IPS-20b (cell line): ENCODE results near the gene NBDY.

Experiments
- H3K27ac ChIP-seq: one replicate; pipeline ENCODE4 v1.5.1; 2013; ENCODE audit warnings: low read length
- H3K27me3 ChIP-seq: 2 replicates; pipeline ENCODE4 v1.6.1; 2013; ENCODE audit warnings: mild to moderate bottlenecking, low read length, inconsistent platforms; ENCODE audit not compliant: insufficient read depth
- H3K36me3 ChIP-seq: 2 replicates; pipeline ENCODE4 v1.6.1; 2013; ENCODE audit warnings: low read depth, mild to moderate bottlenecking, inconsistent platforms, low read length, moderate library complexity; ENCODE audit not compliant: insufficient read depth
- H3K4me1 ChIP-seq: 2 replicates; pipeline ENCODE4 v1.6.1; 2013; ENCODE audit warnings: mild to moderate bottlenecking, control low read depth, inconsistent platforms, low read length, moderate library complexity; ENCODE audit not compliant: insufficient read depth
- H3K4me3 ChIP-seq: 2 replicates; pipeline ENCODE4 v1.5.1; 2013; ENCODE audit warnings: mild to moderate bottlenecking, low read length, inconsistent platforms
- H3K9ac ChIP-seq: 2 replicates; pipeline ENCODE4 v1.6.1; 2013; ENCODE audit warnings: low read depth, mild to moderate bottlenecking, inconsistent platforms, low read length, moderate library complexity
- H3K9me3 ChIP-seq: 2 replicates; pipeline ENCODE4 v1.6.1; 2013; ENCODE audit warnings: mild to moderate bottlenecking, low read depth, low read length, inconsistent platforms; ENCODE audit not compliant: insufficient read depth

NBDY gene

DNA sequence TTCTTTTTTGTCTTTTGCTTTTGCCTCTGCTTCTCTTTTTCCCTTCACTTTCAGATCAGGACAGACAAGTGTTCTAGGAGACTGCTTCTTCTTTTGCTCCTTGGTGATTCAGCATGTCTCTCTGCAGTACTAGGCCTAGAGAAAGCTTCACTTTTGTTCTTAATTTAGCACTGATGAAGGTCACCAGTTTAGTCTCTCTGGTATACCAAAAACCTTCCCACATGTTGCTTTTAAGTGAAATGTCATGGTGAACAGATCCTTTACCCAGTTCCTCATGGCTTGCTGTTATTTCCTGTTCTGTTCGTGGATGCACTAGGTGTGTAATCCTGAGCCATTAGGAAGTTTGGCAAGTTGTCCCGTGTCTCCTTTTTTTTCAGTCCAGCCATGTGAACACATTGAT lies 53.3 kb downstream of the NBDY start:
- no peaks in the 10 kb centered on the region for H3K27me3 ChIP-seq
- no peak overlapping the region for H3K4me3 ChIP-seq
- no peaks in the 10 kb centered on the region for H3K4me1 ChIP-seq
- H3K9me3 ChIP-seq: no peaks in the 10 kb centered on the region
- no peak overlapping the region for H3K9ac ChIP-seq
- H3K36me3 ChIP-seq: peaks cover 5% of the 10 kb centered on the region; the same call in 1 of the 2 replicates
- H3K27ac ChIP-seq: no peak overlapping the region

GRCh38 chrX:56782791-56783449 lies 53.9 kb downstream of the NBDY start:
- Histone ChIP-seq H3K27me3 (no peaks in the 10 kb centered on the region), H3K4me1 (no peaks in the 10 kb centered on the region), H3K27ac (no peak overlapping the region), H3K4me3 (no peak overlapping the region), H3K9ac (no peak overlapping the region), H3K36me3 (peaks cover 5% of the 10 kb centered on the region; the same call in 1 of the 2 replicates), H3K9me3 (no peaks in the 10 kb centered on the region)

- no peaks in the 10 kb centered on the region for H3K9me3 ChIP-seq
- peaks cover 5% of the 10 kb centered on the region; the same call in 1 of the 2 replicates for H3K36me3 ChIP-seq
- H3K27ac ChIP-seq: no peak overlapping the region
- H3K27me3 ChIP-seq: no peaks in the 10 kb centered on the region
- no peak overlapping the region for H3K9ac ChIP-seq
- no peak overlapping the region for H3K4me3 ChIP-seq
- H3K4me1 ChIP-seq: no peaks in the 10 kb centered on the region
Observed at GRCh38 chrX:56783450-56783831, 54.4 kb downstream of the NBDY start.

DNA sequence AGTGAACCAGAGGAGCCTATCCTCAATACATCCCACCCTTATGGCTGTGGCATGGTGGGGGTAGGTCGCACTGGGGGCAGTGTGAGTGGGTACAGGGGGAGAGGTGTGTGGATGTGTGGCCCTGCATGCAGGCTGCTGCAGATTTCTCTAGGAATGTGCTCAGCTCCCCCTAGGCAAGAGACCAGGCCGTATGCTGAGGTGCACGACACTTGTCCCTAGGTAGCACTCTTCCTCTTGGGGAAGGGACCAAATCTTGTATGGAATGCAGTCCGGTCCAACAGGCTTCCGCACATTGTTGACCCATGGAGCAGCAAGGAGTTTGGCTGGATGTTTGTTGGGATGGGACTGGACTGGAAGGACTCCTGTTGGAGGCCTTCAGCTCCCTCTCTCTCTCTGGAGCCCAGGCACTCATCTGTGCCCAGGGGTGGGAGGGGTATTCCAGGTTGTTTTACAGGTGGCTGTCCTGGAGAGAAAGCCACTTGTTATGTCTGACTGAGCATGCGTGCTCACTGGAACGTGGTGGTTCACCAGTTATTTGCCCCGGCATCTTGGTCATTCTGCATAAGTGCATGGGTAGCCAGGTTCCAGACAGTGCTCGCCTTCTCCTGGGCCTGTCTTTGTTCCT lies 55.1 kb downstream of the NBDY start:
- H3K27me3 ChIP-seq: no peaks in the 10 kb centered on the region
- no peaks in the 10 kb centered on the region for H3K9me3 ChIP-seq
- no peak overlapping the region for H3K4me3 ChIP-seq
- no peak overlapping the region for H3K27ac ChIP-seq
- H3K4me1 ChIP-seq: no peaks in the 10 kb centered on the region
- peaks cover 5% of the 10 kb centered on the region; the same call in 1 of the 2 replicates for H3K36me3 ChIP-seq
- no peak overlapping the region for H3K9ac ChIP-seq

GRCh38 chrX:56784666-56785065 lies 55.6 kb downstream of the NBDY start:
- H3K27ac ChIP-seq: no peak overlapping the region
- H3K4me1 ChIP-seq: no peaks in the 10 kb centered on the region
- H3K36me3 ChIP-seq: peaks cover 5% of the 10 kb centered on the region; the same call in 1 of the 2 replicates
- no peaks in the 10 kb centered on the region for H3K27me3 ChIP-seq
- no peak overlapping the region for H3K4me3 ChIP-seq
- H3K9ac ChIP-seq: no peak overlapping the region
- no peaks in the 10 kb centered on the region for H3K9me3 ChIP-seq

- Histone ChIP-seq H3K36me3 (peaks cover 5% of the 10 kb centered on the region; the same call in 1 of the 2 replicates), H3K27me3 (no peaks in the 10 kb centered on the region)
Observed at GRCh38 chrX:56785442-56785841, 56.4 kb downstream of the NBDY start.

DNA sequence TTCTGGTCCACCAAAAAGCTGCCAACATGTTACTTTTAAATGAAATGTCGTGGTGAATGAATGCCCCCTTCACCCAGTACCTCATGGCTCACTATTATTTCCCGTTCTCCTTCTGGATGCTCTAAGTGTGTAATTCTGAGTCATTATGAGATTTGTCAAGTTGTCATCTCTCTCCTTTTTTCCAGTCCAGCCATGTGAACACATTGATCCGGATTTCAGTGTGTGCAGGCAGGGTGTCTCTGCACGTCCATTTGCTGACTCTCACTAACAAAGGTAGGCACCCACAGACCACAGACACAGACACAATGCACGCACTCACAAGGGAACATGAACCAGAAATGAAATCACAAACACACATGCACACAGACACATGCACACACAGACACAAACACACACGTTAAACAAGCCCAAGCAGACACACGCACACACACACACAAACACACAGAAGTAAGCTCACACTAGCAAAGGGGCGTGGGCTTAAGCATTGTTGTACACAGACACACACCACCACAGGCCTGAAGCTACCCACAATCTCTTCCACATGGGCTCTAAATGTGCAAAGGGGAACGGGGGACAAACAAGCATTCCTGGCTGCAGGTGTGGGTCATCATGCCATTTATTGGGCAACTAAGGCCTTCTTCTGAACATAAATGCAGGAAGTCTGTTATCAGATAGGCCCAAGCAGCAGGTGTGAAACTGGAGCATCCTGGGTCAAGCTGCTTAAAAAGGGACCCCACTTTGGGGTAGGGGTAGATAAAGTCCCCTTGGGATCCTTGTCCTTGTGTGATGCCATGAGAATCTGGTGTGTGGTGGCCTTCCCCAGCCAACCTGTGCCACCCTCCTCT lies 58.1 kb downstream of the NBDY start:
- H3K4me3 ChIP-seq: no peak overlapping the region
- H3K36me3 ChIP-seq: peaks cover 5% of the 10 kb centered on the region; the same call in 1 of the 2 replicates

More at GRCh38 chrX:56785442-56785841, 56.4 kb downstream of the NBDY start:
- Histone ChIP-seq H3K27ac (no peak overlapping the region), H3K4me1 (no peaks in the 10 kb centered on the region), H3K4me3 (no peak overlapping the region), H3K9ac (no peak overlapping the region), H3K9me3 (no peaks in the 10 kb centered on the region)

GRCh38 chrX:56787734-56788152 lies 58.7 kb downstream of the NBDY start:
- no peaks in the 10 kb centered on the region for H3K27me3 ChIP-seq
- no peaks in the 10 kb centered on the region for H3K4me1 ChIP-seq
- H3K36me3 ChIP-seq: peaks cover 5% of the 10 kb centered on the region; the same call in 1 of the 2 replicates
- H3K9ac ChIP-seq: no peak overlapping the region
- H3K4me3 ChIP-seq: no peak overlapping the region
- H3K9me3 ChIP-seq: no peaks in the 10 kb centered on the region
- H3K27ac ChIP-seq: no peak overlapping the region

More for the DNA sequence above, 58.1 kb downstream of the NBDY start:
- no peaks in the 10 kb centered on the region for H3K4me1 ChIP-seq
- H3K9ac ChIP-seq: no peak overlapping the region
- no peaks in the 10 kb centered on the region for H3K27me3 ChIP-seq
- no peaks in the 10 kb centered on the region for H3K9me3 ChIP-seq
- H3K27ac ChIP-seq: no peak overlapping the region

- H3K36me3 ChIP-seq: peaks cover 5% of the 10 kb centered on the region; the same call in 1 of the 2 replicates
- no peak overlapping the region for H3K9ac ChIP-seq
- no peaks in the 10 kb centered on the region for H3K9me3 ChIP-seq
- no peak overlapping the region for H3K27ac ChIP-seq
- no peaks in the 10 kb centered on the region for H3K27me3 ChIP-seq
- no peaks in the 10 kb centered on the region for H3K4me1 ChIP-seq
- H3K4me3 ChIP-seq: no peak overlapping the region
Observed at GRCh38 chrX:56788229-56788628, 59.2 kb downstream of the NBDY start.

DNA sequence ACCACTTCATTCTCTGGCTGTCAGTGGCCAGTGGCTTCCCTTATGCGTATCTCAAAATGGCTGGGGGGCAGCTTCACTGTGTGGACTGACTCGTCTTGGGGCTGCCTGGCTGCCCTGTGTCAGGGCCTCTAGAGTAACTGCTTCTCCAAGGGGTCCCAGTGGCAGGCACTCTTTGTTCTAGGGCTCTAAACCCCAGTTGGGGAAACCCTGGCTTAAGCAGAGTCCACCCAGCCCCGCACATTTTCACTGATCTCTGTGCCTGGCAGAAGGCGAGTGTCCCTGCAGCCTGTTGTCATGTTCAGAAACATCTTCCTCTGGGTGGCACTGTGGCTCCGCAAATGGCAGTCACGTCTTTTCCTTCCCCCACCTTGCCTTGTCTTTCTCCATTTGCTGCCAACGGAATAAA lies 59.7 kb downstream of the NBDY start:
- H3K9me3 ChIP-seq: no peaks in the 10 kb centered on the region
- H3K9ac ChIP-seq: no peak overlapping the region
- H3K27me3 ChIP-seq: no peaks in the 10 kb centered on the region
- H3K4me1 ChIP-seq: no peaks in the 10 kb centered on the region
- H3K36me3 ChIP-seq: peaks cover 5% of the 10 kb centered on the region; the same call in 1 of the 2 replicates
- no peak overlapping the region for H3K27ac ChIP-seq
- no peak overlapping the region for H3K4me3 ChIP-seq

GRCh38 chrX:56789518-56790070 lies 60.6 kb downstream of the NBDY start:
- Histone ChIP-seq H3K27ac (no peak overlapping the region), H3K9ac (no peak overlapping the region), H3K4me1 (no peaks in the 10 kb centered on the region), H3K4me3 (no peak overlapping the region), H3K9me3 (no peaks in the 10 kb centered on the region), H3K27me3 (no peaks in the 10 kb centered on the region), H3K36me3 (peaks cover 5% of the 10 kb centered on the region; the same call in 1 of the 2 replicates)
